DOHH2 (cell line): ENCODE data around the gene ITGAL.
A peak's percentile ranks its signal among the peaks of the same experiment; 100 is the strongest.

Source experiments
- H3F3A ChIP-seq: fragments of 200-600 bp; sonication (generic), shearing (Covaris generic); 2 replicates; pipeline ENCODE4 v1.6.0; 2016; ENCODE audit warnings: antibody characterized with exemption, mild to moderate bottlenecking; ENCODE audit not compliant: control insufficient read depth, insufficient read depth
- H3K27ac ChIP-seq: fragments of 200-600 bp; sonication (generic); 2 replicates; pipeline ENCODE4 v1.5.1; 2014; ENCODE audit warnings: low read depth, mild to moderate bottlenecking, low read length, moderate library complexity
- H3K27me3 ChIP-seq: fragments of 200-600 bp; sonication (generic); 2 replicates; pipeline ENCODE4 v1.6.1; 2014; ENCODE audit warnings: mild to moderate bottlenecking, low read length, mixed read lengths; ENCODE audit not compliant: control insufficient read depth
- H3K36me3 ChIP-seq: fragments of 200-600 bp; sonication (generic); 2 replicates; pipeline ENCODE4 v1.6.1; 2014; ENCODE audit warnings: mild to moderate bottlenecking, low read length, moderate library complexity, mixed read lengths; ENCODE audit not compliant: control insufficient read depth
- H3K4me1 ChIP-seq: fragments of 200-600 bp; sonication (generic); 2 replicates; pipeline ENCODE4 v1.6.1; 2014; ENCODE audit warnings: mild to moderate bottlenecking, low read length, mixed read lengths; ENCODE audit not compliant: control insufficient read depth
- H3K4me2 ChIP-seq: fragments of 200-600 bp; sonication (generic); 2 replicates; pipeline ENCODE4 v1.6.0; 2014; ENCODE audit warnings: mild to moderate bottlenecking, low read length, moderate library complexity
- H3K4me3 ChIP-seq: fragments of 200-600 bp; sonication (generic); 2 replicates; pipeline ENCODE4 v1.5.1; 2014; ENCODE audit warnings: mild to moderate bottlenecking, low read length, mixed read lengths
- H3K79me2 ChIP-seq: fragments of 200-600 bp; sonication (generic); 2 replicates; pipeline ENCODE4 v1.6.1; 2014; ENCODE audit warnings: mild to moderate bottlenecking, low read length, mixed read lengths; ENCODE audit not compliant: control insufficient read depth
- H3K9me2 ChIP-seq: fragments of 200-600 bp; sonication (generic); replicated peaks from 2 replicates; pipeline ENCODE4 v1.6.1; 2014; ENCODE audit warnings: mild to moderate bottlenecking, low read length, mixed read lengths; ENCODE audit not compliant: control insufficient read depth
- H3K9me3 ChIP-seq: fragments of 200-600 bp; sonication (generic); 2 replicates; pipeline ENCODE4 v1.6.1; 2014; ENCODE audit warnings: antibody characterized with exemption, low read length, mixed read lengths; ENCODE audit not compliant: control insufficient read depth, insufficient read depth
- H4K20me1 ChIP-seq: fragments of 200-600 bp; sonication (generic); 2 replicates; pipeline ENCODE4 v1.6.0; 2014; ENCODE audit warnings: low read depth, mild to moderate bottlenecking, antibody characterized with exemption, low read length, moderate library complexity; ENCODE audit not compliant: control insufficient read depth, insufficient read depth
- CTCF ChIP-seq: fragments of 200-600 bp; sonication (generic); IDR thresholded peaks from one replicate; pipeline ENCODE4 v1.5.1; 2014; ENCODE audit warnings: antibody characterized with exemption, mild to moderate bottlenecking, low read depth, low read length; ENCODE audit not compliant: poor library complexity, severe bottlenecking
- EZH2phosphoT487 ChIP-seq: fragments of 200-600 bp; sonication (generic); IDR thresholded peaks from 2 replicates; pipeline ENCODE4 v1.6.1; 2017; ENCODE audit warnings: borderline replicate concordance, mild to moderate bottlenecking, antibody characterized with exemption, low read length, moderate library complexity, mixed read lengths

Gene ITGAL

GRCh38 chr16:30570636-30571444, 98.3 kb downstream of the ITGAL start:
- no peaks in the 10 kb centered on the region for H3K27me3 ChIP-seq
- H3K79me2 ChIP-seq = peaks cover 43% of the 10 kb centered on the region
- H3K36me3 ChIP-seq = peaks cover 5% of the 10 kb centered on the region
- H3K4me3 ChIP-seq = peak overlapping the region; percentile 81
- TF ChIP-seq CTCF (no peak), EZH2phosphoT487 (no peak)
- H3K4me2 ChIP-seq = peak overlapping the region; percentile 97
- H3K9me3 ChIP-seq = no peaks in the 10 kb centered on the region
- peaks cover 49% of the 10 kb centered on the region for H3K4me1 ChIP-seq
- peaks cover 6% of the 10 kb centered on the region for H3F3A ChIP-seq
- H3K27ac ChIP-seq = peak overlapping the region; percentile 80
- no peaks in the 10 kb centered on the region for H3K9me2 ChIP-seq
- no peaks in the 10 kb centered on the region for H4K20me1 ChIP-seq

GRCh38 chr16:30571445-30572322, 99.1 kb downstream of the ITGAL start, which contains the start of gene ZNF688:
Gene ZNF688 (minus strand): TSS chr16:30571714. CDS start chr16:30571629, 85 bp downstream.
- Histone ChIP-seq H3K4me3 (peak within 1 kb of the TSS; percentile 81), H3F3A (peaks cover 6% of the 10 kb centered on the region), H3K79me2 (peaks cover 48% of the 10 kb centered on the region), H3K4me1 (peaks cover 49% of the 10 kb centered on the region), H3K9me3 (no peaks in the 10 kb centered on the region), H3K27me3 (no peaks in the 10 kb centered on the region), H3K4me2 (peak within 1 kb of the TSS; percentile 97), H3K27ac (peak within 1 kb of the TSS; percentile 80), H4K20me1 (no peaks in the 10 kb centered on the region), H3K9me2 (no peaks in the 10 kb centered on the region), H3K36me3 (peaks cover 5% of the 10 kb centered on the region)
- no peak for TF ChIP-seq EZH2phosphoT487
- TF ChIP-seq CTCF = no peak
